HepG2 (cell line): ENCODE measurements around the gene DAB2IP. TPM values are rescaled to one million over a fixed set of nuclear protein-coding genes. Genes with fewer than 3 reads are reported as not detected.

Experiments used
- ATAC-seq: fragments of 200-7000 bp; cut with Tn5 transposase; 3 replicates; pipeline ENCODE4 v1.9.1; 2020; ENCODE audit warnings: mild to moderate bottlenecking, moderate library complexity
- BruUV-seq: library from RNA; stranded (reverse); fragments of 400-500 nt; replicated peaks from 2 replicates; lab custom pipeline; 2021; lab: Mats Ljungman, UMichigan
- CTCF ChIA-PET: fragments of 300-600 bp; formaldehyde crosslinking; extraction: SDS; loops from one replicate; lab custom pipeline; 2021; ENCODE audit warnings: low total read pairs, inconsistent platforms, low intra/inter-chr PET ratio; lab: Yijun Ruan, JAX
- POLR2A ChIA-PET: fragments of 350-600 bp; sonication (Branson Sonifier 250); formaldehyde crosslinking; loops from one replicate; lab custom pipeline; 2020; ENCODE audit warnings: antibody characterized with exemption, inconsistent platforms; lab: Yijun Ruan, JAX
- DNase-seq: peaks from one replicate; pipeline ENCODE4 v3.0.0-alpha.2; 2015; ENCODE audit warnings: low spot score
- FAIRE-seq: peaks from 3 replicates; lab custom pipeline; 2011; peaks lifted over from hg19 to GRCh38; lab: Jason Lieb, UNC
- H2AFZ ChIP-seq: one replicate; pipeline ENCODE4 v1.6.1; 2011; ENCODE audit warnings: low read length, inconsistent platforms
- H3K27ac ChIP-seq: fragments of 300-600 bp; 3 replicates; pipeline ENCODE4 v1.8.0; 2011; ENCODE audit warnings: mixed run types, mild to moderate bottlenecking, mixed read lengths, low read length, inconsistent platforms; ENCODE audit not compliant: insufficient read depth; ENCODE audit errors: extremely low read length
- H3K27me3 ChIP-seq, 2 experiments: fragments of 200-600 bp in 1 of 2; 2 replicates in 1 of 2; 3 replicates in 1 of 2; pipeline versions ENCODE4 v1.6.0 to v1.8.0; 2011; ENCODE audit warnings: low read length in 2 of 2, mild to moderate bottlenecking in 2 of 2, moderate library complexity in 2 of 2, inconsistent platforms in 1 of 2; ENCODE audit not compliant: insufficient read depth in 2 of 2, control insufficient read depth in 1 of 2
- H3K36me3 ChIP-seq, 2 experiments: fragments of 200-600 bp in 1 of 2; replicated peaks in 1 of 2; 2 replicates in 1 of 2; 3 replicates in 1 of 2; pipeline versions ENCODE4 v1.5.1 to v1.8.0; 2011; ENCODE audit warnings: low read length in 2 of 2, inconsistent platforms in 1 of 2; ENCODE audit not compliant: insufficient read depth in 2 of 2, control insufficient read depth in 1 of 2
- H3K4me1 ChIP-seq: 2 replicates; pipeline ENCODE4 v1.5.1; 2012; ENCODE audit warnings: low read length, inconsistent platforms; ENCODE audit not compliant: insufficient read depth
- H3K4me2 ChIP-seq: 2 replicates; pipeline ENCODE4 v1.6.0; 2011; ENCODE audit warnings: low read depth, low read length, inconsistent platforms
- H3K4me3 ChIP-seq, 3 experiments: fragments of 200-600 bp in 1 of 3; sonication (generic), shearing (Covaris generic) in 1 of 3; replicated peaks in 1 of 3; 2 replicates each; pipeline ENCODE4 v1.5.1; 2011 to 2016; ENCODE audit warnings: low read length in 3 of 3, inconsistent platforms in 2 of 3, low read depth in 2 of 3, mild to moderate bottlenecking in 2 of 3, control low read depth in 1 of 3, mixed read lengths in 1 of 3; ENCODE audit not compliant: insufficient read depth in 1 of 3
- H3K79me2 ChIP-seq: one replicate; pipeline ENCODE4 v1.6.1; 2011; ENCODE audit warnings: low read length, inconsistent platforms; ENCODE audit not compliant: insufficient read depth
- H3K9ac ChIP-seq: 2 replicates; pipeline ENCODE4 v1.6.0; 2011; ENCODE audit warnings: mild to moderate bottlenecking, low read depth, low read length, inconsistent platforms; ENCODE audit not compliant: insufficient read depth
- H3K9me3 ChIP-seq: 2 replicates; pipeline ENCODE4 v1.5.1; 2012; ENCODE audit warnings: mild to moderate bottlenecking, low read length
- H4K20me1 ChIP-seq: 2 replicates; pipeline ENCODE4 v1.6.0; 2011; ENCODE audit warnings: inconsistent platforms, mild to moderate bottlenecking, low read length, moderate library complexity; ENCODE audit not compliant: insufficient read depth
- FUBP1 ChIP-seq: sonication (generic); formaldehyde crosslinking; IDR thresholded peaks from 2 replicates; pipeline ENCODE4 v1.5.1; 2020; ENCODE audit warnings: missing genetic modification reagents, mild to moderate bottlenecking, borderline replicate concordance
- HMGXB3 ChIP-seq: sonication (generic); formaldehyde crosslinking; IDR thresholded peaks from 2 replicates; pipeline ENCODE4 v1.4.0; 2020; ENCODE audit warnings: missing genetic modification reagents, borderline replicate concordance
- NFIB ChIP-seq: sonication (generic); formaldehyde crosslinking; IDR thresholded peaks from 2 replicates; pipeline ENCODE4 v1.9.0; 2021; ENCODE audit warnings: missing genetic modification reagents, mild to moderate bottlenecking, borderline replicate concordance
- NR3C1 ChIP-seq: sonication (generic); formaldehyde crosslinking; IDR thresholded peaks from 2 replicates; pipeline ENCODE4 v1.4.0; 2020; ENCODE audit warnings: missing genetic modification reagents
- PCBP1 ChIP-seq: fragments of 200-400 bp; formaldehyde crosslinking; IDR thresholded peaks from 2 replicates; pipeline ENCODE4 v1.6.1; 2017; ENCODE audit warnings: mild to moderate bottlenecking, low read depth, low read length, borderline replicate concordance
- STAT5B ChIP-seq: sonication (generic); formaldehyde crosslinking; IDR thresholded peaks from 2 replicates; pipeline ENCODE4 v1.4.0; 2020; ENCODE audit warnings: missing genetic modification reagents
- TFE3 ChIP-seq: IDR thresholded peaks from 2 replicates; pipeline ENCODE4 v1.6.1; 2016
- ZFP37 ChIP-seq: sonication (generic); formaldehyde crosslinking; IDR thresholded peaks from 2 replicates; pipeline ENCODE4 v1.4.0; 2020; ENCODE audit warnings: missing genetic modification reagents, borderline replicate concordance
- ZFP41 ChIP-seq: sonication (generic); formaldehyde crosslinking; IDR thresholded peaks from 2 replicates; pipeline ENCODE4 v1.4.0; 2020; ENCODE audit warnings: mild to moderate bottlenecking, missing genetic modification reagents, borderline replicate concordance
- ZFX ChIP-seq: sonication (generic); formaldehyde crosslinking; IDR thresholded peaks from 2 replicates; pipeline ENCODE4 v1.4.0; 2020; ENCODE audit warnings: mild to moderate bottlenecking, low read depth, missing genetic modification reagents, moderate library complexity
- ZNF274 ChIP-seq: sonication (generic); formaldehyde crosslinking; IDR thresholded peaks from 2 replicates; pipeline ENCODE4 v1.5.1; 2020; ENCODE audit warnings: mild to moderate bottlenecking, missing genetic modification reagents
- ZNF546 ChIP-seq: sonication (generic); formaldehyde crosslinking; conservative IDR thresholded peaks from 2 replicates; pipeline ENCODE4 v1.8.1; 2023; ENCODE audit warnings: mild to moderate bottlenecking, missing genetic modification reagents
- ZNF557 ChIP-seq: sonication (generic); formaldehyde crosslinking; IDR thresholded peaks from 2 replicates; pipeline ENCODE4 v1.4.0; 2020; ENCODE audit warnings: missing genetic modification reagents
- ZNF720 ChIP-seq: sonication (generic); formaldehyde crosslinking; IDR thresholded peaks from 2 replicates; pipeline ENCODE4 v1.4.0; 2020; ENCODE audit warnings: missing genetic modification reagents
- WGBS: methylation state at CpG from one replicate; pipeline ENCODE4 v1.1.6; 2017; ENCODE audit warnings: low lambda C conversion rate; 5-methylcytosine and 5-hydroxymethylcytosine counted together
- in situ Hi-C: cut with HindIII; loops from 2 replicates; pipeline ENCODE4 v1.10.0; 2017; ENCODE audit warnings: low pct_unique_long_range_greater_than_20kb; ENCODE audit not compliant: extremely low pct_ligation_motif_present
- intact Hi-C: fragments of 100-400 bp; cut with micrococcal nuclease; formaldehyde crosslinking; loops from one replicate; pipeline ENCODE4 v1.10.0; 2022; ENCODE audit not compliant: unreplicated experiment
- polyA plus RNA-seq, 8 experiments: library from polyadenylated mRNA; depleted of rRNA in 3 of 8; stranded (reverse) in 7 of 8; unstranded in 1 of 8; fragments of >200 nt; fragmentation: Illumina TruSeq in 4 of 8; extraction: Trizol in 4 of 8; gene quantifications; 2 replicates each; pipeline versions ENCODE4 v1.2.1 to v1.2.3, GENCODE V29; 2011 to 2016; ENCODE audit warnings: low read depth in 4 of 8, missing spikeins in 1 of 8, mixed read lengths in 1 of 8; ENCODE audit not compliant: insufficient read depth in 1 of 8
- total RNA-seq, 5 experiments: library from RNA; depleted of rRNA; stranded (reverse); fragments of >200 nt; fragmentation: Illumina TruSeq; extraction: Trizol; gene quantifications; 2 replicates each; pipeline ENCODE4 v1.2.3, GENCODE V29; 2016; ENCODE audit warnings: low read depth in 1 of 5
- TF ChIP-seq, protein P1 (sequence below): sonication (generic); formaldehyde crosslinking; IDR thresholded peaks from 2 replicates; pipeline ENCODE4 v1.5.1; 2020; ENCODE audit warnings: missing genetic modification reagents, mild to moderate bottlenecking, borderline replicate concordance

DAB2IP gene
- total and polyA plus RNA-seq, 2 of the 13 experiments (the other 11 are each of a cell fraction or from before 2014, with no cell fraction given) = 25.3 to 37.9 TPM

DNA sequence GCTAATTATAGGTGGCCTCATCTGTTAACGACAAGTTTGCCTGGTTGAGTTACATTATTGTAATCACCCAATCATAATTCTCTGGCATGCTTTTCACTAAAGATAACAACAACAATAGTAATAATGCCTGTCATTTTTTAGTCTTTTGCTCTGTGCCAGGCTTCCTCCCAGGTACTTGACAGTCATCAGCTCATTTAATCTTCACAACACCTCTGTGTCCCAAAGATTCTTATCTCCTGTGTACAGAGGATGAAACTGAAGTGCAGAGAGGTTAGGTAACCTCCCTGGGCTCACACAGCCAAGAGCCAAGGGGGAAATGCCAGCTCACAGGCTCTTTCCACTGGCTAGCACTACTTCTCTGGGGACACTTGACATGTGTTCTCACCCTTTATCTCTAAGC, 77.5 kb downstream of the DAB2IP start:
- in situ Hi-C loops = loop anchor here (25.0 kb wide), 1 partner anchor 258 kb away; no protein-coding TSS in a partner anchor
- no TSS peak for BruUV-seq
- TF ChIP-seq, protein P1, sequence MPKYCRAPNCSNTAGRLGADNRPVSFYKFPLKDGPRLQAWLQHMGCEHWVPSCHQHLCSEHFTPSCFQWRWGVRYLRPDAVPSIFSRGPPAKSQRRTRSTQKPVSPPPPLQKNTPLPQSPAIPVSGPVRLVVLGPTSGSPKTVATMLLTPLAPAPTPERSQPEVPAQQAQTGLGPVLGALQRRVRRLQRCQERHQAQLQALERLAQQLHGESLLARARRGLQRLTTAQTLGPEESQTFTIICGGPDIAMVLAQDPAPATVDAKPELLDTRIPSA (CRISPR knock-in tag) = no peak
- TF ChIP-seq TFE3 (CRISPR knock-in tag) (no peak), HMGXB3 (no peak), PCBP1 (no peak), NFIB (CRISPR knock-in tag) (no peak), FUBP1 (CRISPR knock-in tag) (no peak), ZNF557 (CRISPR knock-in tag) (no peak), NR3C1 (no peak), ZNF720 (no peak), ZNF274 (CRISPR knock-in tag) (no peak), ZNF546 (CRISPR knock-in tag) (no peak), ZFP37 (CRISPR knock-in tag) (no peak), ZFP41 (CRISPR knock-in tag) (no peak), ZFX (CRISPR knock-in tag) (no peak), STAT5B (CRISPR knock-in tag) (no peak)
- FAIRE-seq = no peak
- Histone ChIP-seq H2AFZ (no peak overlapping the region), H3K36me3 (no peaks in the 10 kb centered on the region), H3K4me2 (no peak overlapping the region), H3K79me2 (no peaks in the 10 kb centered on the region), H3K9ac (no peak overlapping the region), H3K4me3 (no peak overlapping the region), H3K4me1 (no peaks in the 10 kb centered on the region), H3K27ac (no peak overlapping the region), H3K27me3 (no peaks in the 10 kb centered on the region; a peak in 1 of 5 replicates), H4K20me1 (no peaks in the 10 kb centered on the region), H3K9me3 (no peaks in the 10 kb centered on the region)
- no peak for DNase-seq
- intact Hi-C loops = no loop called here
- no peak for ATAC-seq
- ChIA-PET POLR2A (no interaction called here), CTCF (no interaction called here)
- WGBS = 47% methylated on average over 1 of the region's 1 CpG
